ENCODE measurements around the gene MGST3. TPM values are rescaled to one million over a fixed set of nuclear protein-coding genes. Genes with fewer than 3 reads are reported as not detected.
A peak's percentile ranks its signal among the peaks of the same experiment; 100 is the strongest.
"Not testable (repeated sequence)": the region's sequence is repeated elsewhere in the genome, so short reads cannot be mapped to it uniquely, and the experiment has no call there.

The MGST3 gene
- total RNA-seq, 1 donor from 2014 or later = 177 TPM

GRCh38 chr1:165634154-165634921, 3.3 kb downstream of the MGST3 start:
- Histone ChIP-seq H3K4me1 (peaks cover 3 to 42% of the 10 kb centered on the region in 2 donors), H3K27ac (peak overlapping the region; percentile 15 to 91)

GRCh38 chr1:165635329-165635728, 4.3 kb downstream of the MGST3 start:
- H3K27ac ChIP-seq = no peak overlapping the region
- intact Hi-C loops (cut with DNase I) = no loop called here

More at GRCh38 chr1:165634154-165634921, 3.3 kb downstream of the MGST3 start:
- Histone ChIP-seq H3K36me3 (peaks cover 0 to 5% of the 10 kb centered on the region in 2 donors), H3K9me3 (no peaks in the 10 kb centered on the region), H3K4me3 (peak overlapping the region; percentile 4 to 90), H3K27me3 (no peaks in the 10 kb centered on the region)
- TF ChIP-seq, protein P1, sequence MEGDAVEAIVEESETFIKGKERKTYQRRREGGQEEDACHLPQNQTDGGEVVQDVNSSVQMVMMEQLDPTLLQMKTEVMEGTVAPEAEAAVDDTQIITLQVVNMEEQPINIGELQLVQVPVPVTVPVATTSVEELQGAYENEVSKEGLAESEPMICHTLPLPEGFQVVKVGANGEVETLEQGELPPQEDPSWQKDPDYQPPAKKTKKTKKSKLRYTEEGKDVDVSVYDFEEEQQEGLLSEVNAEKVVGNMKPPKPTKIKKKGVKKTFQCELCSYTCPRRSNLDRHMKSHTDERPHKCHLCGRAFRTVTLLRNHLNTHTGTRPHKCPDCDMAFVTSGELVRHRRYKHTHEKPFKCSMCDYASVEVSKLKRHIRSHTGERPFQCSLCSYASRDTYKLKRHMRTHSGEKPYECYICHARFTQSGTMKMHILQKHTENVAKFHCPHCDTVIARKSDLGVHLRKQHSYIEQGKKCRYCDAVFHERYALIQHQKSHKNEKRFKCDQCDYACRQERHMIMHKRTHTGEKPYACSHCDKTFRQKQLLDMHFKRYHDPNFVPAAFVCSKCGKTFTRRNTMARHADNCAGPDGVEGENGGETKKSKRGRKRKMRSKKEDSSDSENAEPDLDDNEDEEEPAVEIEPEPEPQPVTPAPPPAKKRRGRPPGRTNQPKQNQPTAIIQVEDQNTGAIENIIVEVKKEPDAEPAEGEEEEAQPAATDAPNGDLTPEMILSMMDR (IDR thresholded peaks at IDR 0.05) = no peak
- DNase-seq (ENCODE audit: low spot score in 2 of 2) = no peak
- intact Hi-C loops (cut with DNase I) = no loop called here

DNA sequence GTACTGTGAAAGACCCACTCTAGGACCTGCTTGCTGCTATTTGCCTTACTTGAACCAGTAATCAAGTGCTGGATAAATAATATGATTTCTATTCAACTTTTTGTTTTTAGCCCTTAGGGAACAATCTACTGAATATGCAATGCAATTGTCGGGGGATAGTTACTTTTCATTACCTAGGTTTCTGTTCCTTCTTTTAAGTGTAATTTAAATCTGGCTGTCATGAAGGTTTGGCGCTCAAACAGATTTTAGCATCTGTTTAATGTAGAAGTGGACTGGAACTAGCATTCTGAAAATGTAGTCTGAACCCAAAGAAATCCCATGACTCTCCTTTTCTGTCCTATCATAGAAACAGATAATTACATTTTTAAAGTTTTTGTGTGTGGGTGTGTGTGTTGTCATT, 4.8 kb downstream of the MGST3 start:
- Histone ChIP-seq H3K27me3 (no peaks in the 10 kb centered on the region), H3K36me3 (peaks cover 0 to 15% of the 10 kb centered on the region in 2 donors), H3K4me3 (no peak overlapping the region), H3K4me1 (peaks cover 3 to 45% of the 10 kb centered on the region in 2 donors), H3K9me3 (no peaks in the 10 kb centered on the region), H3K27ac (no peak overlapping the region)
- DNase-seq (ENCODE audit: low spot score in 2 of 2) = no peak
- TF ChIP-seq, protein P1 (IDR thresholded peaks at IDR 0.05) = no peak
- intact Hi-C loops (cut with DNase I) = no loop called here

More at GRCh38 chr1:165635329-165635728, 4.3 kb downstream of the MGST3 start:
- TF ChIP-seq, protein P1 (IDR thresholded peaks at IDR 0.05) = no peak
- H3K4me3 ChIP-seq = no peak overlapping the region
- no peak for DNase-seq (ENCODE audit: low spot score in 2 of 2)
- peaks cover 0 to 12% of the 10 kb centered on the region in 2 donors for H3K36me3 ChIP-seq
- H3K4me1 ChIP-seq = peaks cover 3 to 45% of the 10 kb centered on the region in 2 donors
- H3K27me3 ChIP-seq = no peaks in the 10 kb centered on the region
- H3K9me3 ChIP-seq = no peaks in the 10 kb centered on the region

- no peak for DNase-seq (ENCODE audit: low spot score in 2 of 2)
- intact Hi-C loops (cut with DNase I) = no loop called here
- TF ChIP-seq, protein P1 (IDR thresholded peaks at IDR 0.05) = no peak
- Histone ChIP-seq H3K27ac (peak overlapping the region; percentile 40 to 68), H3K36me3 (peaks cover 0 to 15% of the 10 kb centered on the region in 2 donors), H3K27me3 (no peaks in the 10 kb centered on the region), H3K4me3 (no peak overlapping the region), H3K9me3 (no peaks in the 10 kb centered on the region), H3K4me1 (peaks cover 3 to 50% of the 10 kb centered on the region in 2 donors)
These were observed 6.4 kb downstream of the MGST3 start for GRCh38 chr1:165637427-165637826.

DNA sequence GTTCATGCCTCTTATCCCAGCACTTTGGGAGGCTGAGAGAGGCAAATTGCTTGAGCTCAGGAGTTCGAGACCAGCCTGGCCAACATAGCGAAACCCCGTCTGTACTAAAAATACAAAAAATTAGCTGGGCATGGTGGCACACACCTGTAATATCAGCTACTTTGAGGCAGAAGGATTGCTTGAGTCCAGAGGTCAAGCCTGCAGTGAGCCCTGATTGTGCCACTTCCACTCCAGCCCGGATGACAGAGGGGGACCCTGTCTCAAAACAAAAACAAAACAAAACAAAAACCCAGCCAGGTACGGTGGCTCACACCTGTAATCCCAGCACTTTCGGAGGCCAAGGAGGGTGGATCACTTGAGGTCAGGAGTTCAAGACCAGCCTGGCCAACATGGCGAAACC, 7.2 kb downstream of the MGST3 start:
- Histone ChIP-seq H3K27ac (peak overlapping the region; percentile 40 to 68), H3K4me1 (peaks cover 3 to 46% of the 10 kb centered on the region in 2 donors), H3K36me3 (peaks cover 0 to 15% of the 10 kb centered on the region in 2 donors)
- intact Hi-C loops (cut with DNase I); H3K9me3 ChIP-seq; H3K4me3 ChIP-seq; DNase-seq (ENCODE audit: low spot score in 2 of 2); H3K27me3 ChIP-seq: not testable (repeated sequence)

DNA sequence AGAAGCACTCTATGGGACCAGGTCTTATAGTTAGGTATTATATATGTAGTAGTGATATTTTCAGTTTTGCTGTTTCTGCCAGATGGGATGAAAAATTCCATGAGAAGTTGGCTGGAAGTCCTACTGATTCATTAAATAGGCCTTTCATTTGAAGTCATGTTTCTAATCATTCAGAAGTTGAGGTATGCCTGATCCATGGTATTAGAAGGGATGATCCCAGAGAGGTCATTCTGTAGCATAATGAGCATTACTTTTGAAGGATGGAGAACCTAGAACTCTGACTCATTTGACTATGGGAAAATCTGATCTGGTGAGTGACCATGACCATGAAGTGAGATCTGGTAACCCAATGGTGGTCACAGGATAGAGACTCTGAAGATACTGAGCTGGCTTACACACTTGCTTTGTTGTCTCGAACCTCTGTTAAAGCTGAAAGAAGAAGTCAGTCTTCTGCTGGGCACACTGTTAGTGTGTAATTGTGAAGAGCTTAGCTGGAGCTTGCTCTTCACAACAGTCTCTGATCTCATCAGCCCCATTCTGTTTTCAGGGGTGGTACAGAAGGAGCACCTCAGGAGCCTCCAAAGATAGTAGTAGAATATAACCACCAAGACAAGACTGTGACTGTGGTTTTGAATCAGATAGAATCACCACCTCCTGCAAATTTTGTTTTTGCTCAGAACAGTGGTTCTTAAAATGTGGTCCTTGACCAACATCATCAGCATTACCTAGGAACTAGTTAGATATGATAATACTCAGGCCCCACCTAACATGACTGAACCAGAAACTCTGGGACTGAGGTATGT, 9.0 kb downstream of the MGST3 start:
- peaks cover 0 to 36% of the 10 kb centered on the region in 2 donors for H3K4me1 ChIP-seq
- TF ChIP-seq, protein P1 (IDR thresholded peaks at IDR 0.05) = no peak
- peaks cover 0 to 15% of the 10 kb centered on the region in 2 donors for H3K36me3 ChIP-seq
- H3K27ac ChIP-seq = no peak overlapping the region
- H3K9me3 ChIP-seq = no peaks in the 10 kb centered on the region
- no peak overlapping the region for H3K4me3 ChIP-seq
- H3K27me3 ChIP-seq = no peaks in the 10 kb centered on the region
- intact Hi-C loops (cut with DNase I) = no loop called here
- DNase-seq (ENCODE audit: low spot score in 2 of 2) = no peak
